ACHN (cell line): ENCODE data around the gene CDH13.

Experiments
- DNase-seq: peaks from one replicate; pipeline ENCODE4 v3.0.0-alpha.2; 2015
- in situ Hi-C: cut with HindIII; loops from 2 replicates; pipeline ENCODE4 v1.10.0; 2017; ENCODE audit warnings: low sequenced_read_pairs, low pct_ligation_motif_present, low pct_unique_long_range_greater_than_20kb

Gene CDH13

DNA sequence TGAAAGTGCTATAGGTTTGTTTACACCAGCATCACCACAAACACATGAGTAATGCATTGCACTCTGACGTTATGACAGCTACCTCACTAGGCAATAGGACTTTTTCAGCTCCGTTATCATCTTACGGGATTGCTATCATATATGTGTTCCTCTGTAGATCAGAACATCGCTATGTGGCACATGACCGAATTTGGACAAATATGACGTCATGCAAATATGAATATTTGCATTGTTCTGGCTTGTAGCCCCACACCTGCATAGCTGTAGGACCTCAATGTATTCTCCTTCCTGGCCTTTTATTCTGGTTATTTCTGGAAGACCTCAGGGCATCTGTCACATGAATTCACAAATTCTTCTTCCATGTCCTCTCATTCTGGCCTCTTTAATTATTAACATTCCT, 393.2 kb downstream of the CDH13 start:
- in situ Hi-C loops: no loop called here

DNA sequence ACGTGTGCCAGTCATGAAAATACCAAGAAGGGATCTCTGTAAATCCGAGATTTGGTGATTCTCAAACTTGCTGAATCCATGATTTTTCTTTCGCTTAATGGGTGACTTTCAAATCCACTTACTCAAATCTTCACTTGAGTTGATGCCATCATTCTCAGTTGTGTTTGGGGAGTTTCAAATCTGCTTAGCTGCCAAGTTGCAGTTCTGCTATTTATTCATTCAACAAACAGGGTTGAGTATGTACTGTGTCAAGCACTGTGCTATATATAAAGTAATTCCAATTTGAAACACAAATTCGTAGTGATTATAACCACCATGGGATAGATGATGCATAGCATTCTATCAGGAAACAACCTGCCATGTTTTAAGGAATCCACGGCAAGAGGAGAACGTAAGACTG, 394.3 kb downstream of the CDH13 start:
- no peak for DNase-seq
- in situ Hi-C loops: no loop called here

More for the DNA sequence above, 393.2 kb downstream of the CDH13 start:
- no peak for DNase-seq

DNA sequence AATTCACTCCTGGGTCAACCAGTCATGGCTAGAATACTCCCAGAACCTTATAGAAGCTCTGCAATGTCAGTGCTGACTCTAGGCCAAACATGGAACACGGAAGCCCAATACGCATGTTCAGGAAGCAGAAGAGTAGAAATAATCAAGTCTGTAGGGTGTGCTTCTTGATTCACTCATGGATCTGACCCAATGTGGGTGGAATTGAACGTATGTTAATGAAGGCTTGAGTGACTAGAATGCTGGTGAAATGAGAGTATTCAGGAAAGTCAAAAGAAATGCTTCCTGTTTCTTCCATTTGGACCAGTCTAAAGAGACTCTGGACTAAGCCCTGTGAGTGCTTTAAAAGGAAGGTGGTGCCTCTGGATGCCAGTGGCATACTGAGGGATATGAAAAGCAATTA, 395.0 kb downstream of the CDH13 start:
- DNase-seq: no peak
- in situ Hi-C loops: no loop called here

DNA sequence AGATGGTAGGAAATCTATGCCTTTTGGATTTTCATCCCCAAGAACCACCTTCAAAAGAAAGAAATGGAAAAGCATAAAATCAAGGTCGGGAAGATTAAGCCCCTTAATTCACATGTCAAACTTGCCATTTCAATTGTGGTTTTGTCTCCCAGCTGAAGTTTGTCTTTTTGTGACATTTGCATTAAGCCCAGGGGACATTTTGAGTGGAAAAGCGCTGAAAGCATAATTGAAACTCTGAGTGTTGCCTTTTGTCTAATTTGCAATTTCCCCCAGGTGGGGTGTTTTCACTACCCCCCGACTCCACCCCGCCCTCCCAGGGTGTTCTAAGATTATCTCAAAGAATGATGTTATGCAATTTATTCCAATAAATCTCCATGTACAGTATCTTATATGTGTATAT, 396.2 kb downstream of the CDH13 start:
- no peak for DNase-seq
- in situ Hi-C loops: no loop called here

DNA sequence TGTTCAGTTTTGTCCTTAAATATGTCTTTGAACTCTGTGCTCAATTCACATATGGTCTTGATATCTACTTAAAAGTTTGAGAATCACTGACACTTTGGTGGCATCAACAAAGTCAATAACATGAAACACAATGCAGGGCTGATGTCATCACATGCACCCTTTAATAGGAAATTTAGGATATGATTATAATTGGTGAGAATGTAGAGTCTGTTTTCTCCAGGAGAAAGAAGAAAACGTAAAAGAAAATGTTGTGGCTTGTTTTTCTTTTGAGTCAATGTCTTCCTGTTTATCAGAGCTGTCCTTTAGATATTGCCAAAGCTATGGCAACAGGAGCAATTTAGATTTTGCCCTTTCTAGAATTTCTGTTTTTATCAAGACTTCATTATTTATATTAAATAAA, 396.9 kb downstream of the CDH13 start:
- in situ Hi-C loops: no loop called here
- DNase-seq: no peak

DNA sequence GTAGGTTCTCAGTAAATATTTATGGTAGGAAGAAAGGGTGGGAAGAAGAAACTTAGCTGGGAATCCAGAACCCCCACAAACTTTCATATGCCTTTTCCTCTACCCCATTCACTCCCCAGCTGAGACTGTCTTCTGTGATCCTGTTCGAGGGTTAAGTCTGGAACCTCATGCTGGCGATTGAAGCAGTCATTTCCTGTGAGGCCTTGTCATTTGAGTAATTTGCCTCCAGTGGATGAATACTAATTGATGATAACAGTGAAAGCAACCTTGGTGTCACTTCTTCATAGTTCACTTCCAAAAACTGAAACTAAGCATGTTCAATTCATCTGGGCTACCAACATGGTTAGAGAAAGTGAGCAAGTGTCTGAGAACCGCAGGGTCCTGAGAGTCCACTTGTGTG, 401.2 kb downstream of the CDH13 start:
- no peak for DNase-seq
- in situ Hi-C loops: no loop called here

DNA sequence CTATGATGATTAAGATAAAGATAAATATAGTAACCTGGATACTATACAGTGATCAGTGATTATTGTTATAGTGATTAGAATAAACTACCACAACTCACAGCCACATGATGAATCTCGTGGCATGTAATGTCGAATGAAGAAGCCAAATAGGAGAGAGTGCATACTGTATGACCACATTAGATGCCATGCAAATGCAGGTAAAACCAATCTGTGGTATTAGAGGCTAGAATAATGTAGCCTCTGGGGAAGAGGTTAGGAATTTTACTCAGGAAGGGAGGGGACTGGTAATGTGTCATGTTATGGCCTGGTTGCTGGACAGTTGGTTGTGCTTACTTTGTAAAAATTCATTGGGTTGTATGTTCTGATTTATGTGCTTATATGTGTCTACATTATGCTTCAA, 402.7 kb downstream of the CDH13 start:
- in situ Hi-C loops: no loop called here

DNA sequence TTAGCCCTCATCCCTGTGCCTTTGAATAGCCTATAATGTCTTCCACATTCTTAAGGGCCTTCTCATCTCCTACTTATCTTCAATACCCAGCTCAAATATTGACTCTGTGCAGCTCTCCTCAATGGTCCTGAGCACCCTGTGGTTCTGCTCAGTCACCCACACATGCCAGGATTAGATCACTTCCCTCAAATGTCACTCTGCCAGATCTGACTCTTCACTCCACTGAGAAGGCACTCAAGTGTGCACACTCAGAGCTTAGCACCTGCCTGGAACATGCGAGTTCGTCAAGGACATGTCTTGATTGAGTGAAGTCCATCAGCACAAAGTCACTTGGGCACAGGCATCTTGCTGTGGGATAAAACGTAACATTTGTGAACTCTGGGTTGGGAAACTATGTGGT, 404.8 kb downstream of the CDH13 start:
- DNase-seq: peak; percentile 63
- in situ Hi-C loops: no loop called here

More for the DNA sequence above, 402.7 kb downstream of the CDH13 start:
- no peak for DNase-seq

DNA sequence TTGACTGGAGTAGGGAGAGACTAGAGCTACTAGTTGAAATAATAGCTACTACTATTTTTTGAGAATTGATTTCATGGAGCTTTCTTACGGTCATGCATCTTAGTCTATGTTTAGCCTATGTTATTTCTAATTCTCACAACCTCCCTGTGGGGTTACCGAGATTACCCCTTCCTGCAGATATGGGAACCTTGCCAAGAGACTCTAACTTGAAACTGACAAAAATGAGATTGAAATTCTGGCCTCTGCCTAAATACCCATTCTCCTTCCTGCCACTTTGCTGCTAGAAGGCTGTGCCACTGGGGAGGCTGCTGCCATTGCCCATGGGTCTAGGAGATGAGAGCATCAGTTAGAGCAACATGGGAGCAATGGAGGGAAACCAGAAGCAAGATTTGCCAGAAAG, 410.3 kb downstream of the CDH13 start:
- in situ Hi-C loops: no loop called here
- DNase-seq: no peak

DNA sequence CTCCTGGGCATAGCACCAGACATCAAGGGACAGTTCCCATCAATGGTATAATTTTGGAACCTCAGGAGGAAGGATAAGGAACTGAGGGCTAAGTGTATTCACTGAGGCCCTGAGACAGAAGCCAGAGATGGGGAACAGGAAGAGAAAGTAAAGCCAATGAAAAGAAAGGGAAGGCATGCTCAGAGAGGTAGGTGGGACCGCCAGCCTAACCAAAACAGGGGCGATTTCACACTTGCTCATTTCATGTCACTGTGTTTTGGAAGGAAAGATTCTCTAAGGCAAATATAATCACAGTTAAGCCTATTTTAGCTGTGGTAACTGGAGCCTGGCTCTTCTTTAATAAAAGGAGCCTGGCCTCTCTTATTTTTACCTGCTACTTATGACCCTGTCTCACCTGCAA, 411.1 kb downstream of the CDH13 start:
- in situ Hi-C loops: no loop called here
- no peak for DNase-seq

DNA sequence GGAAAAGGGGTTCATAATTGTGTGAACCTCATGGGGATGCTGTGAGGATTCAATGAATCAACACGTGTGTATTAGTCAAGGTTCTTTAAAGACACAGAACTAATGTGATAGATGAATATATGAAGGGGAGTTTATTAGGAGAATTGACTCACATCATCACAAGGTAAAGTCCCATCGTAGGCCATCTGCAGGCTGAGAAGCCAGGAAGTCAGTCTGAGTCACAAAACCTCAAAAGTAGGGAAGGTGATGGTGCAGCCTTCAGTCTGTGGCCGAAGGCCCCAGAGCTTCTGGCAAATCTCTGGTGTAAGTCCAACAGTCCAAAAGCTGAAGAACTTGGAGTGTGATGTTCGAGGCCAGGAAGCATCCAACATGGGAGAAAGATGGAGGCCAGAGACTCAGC, 413.4 kb downstream of the CDH13 start:
- in situ Hi-C loops: no loop called here
- peak; percentile 19 for DNase-seq

DNA sequence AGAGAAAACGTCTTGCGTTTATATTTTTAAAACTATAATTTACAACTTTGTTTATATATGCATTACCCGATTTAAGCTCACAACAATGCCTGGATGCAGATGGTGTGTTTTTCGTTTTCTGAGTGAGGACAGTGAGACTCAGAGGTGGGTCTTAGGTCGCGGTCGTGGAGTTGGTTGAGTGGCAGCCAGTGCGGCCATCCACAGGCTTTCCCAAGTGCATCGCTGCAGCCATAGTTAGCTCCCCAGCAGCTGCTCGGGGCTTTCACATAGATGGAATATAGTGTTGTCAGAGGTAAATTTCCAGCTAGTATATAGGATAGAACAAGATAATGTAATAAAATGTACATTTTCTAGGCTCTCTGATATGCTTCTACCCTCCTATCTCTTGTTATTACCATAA, 417.8 kb downstream of the CDH13 start:
- no peak for DNase-seq
- in situ Hi-C loops: no loop called here

DNA sequence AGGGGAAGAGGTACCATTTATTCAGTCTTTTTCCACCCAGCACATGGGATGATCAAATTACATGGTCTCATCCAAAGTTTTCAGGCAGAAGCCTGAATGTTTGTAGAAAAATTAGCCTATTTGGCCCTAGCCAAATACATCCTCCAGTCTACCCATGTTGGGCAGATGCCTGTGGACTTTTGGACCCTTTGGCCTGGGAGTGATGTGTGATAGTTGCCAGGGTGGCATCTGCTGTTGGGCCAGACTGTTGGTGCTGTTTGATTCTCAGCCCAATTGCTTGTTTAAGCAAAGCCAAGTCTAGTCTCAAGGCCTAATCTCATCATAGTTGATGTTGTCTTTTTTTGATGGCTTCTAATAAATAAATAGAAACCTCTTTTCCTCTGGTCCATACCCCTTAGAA, 419.0 kb downstream of the CDH13 start:
- in situ Hi-C loops: no loop called here
- no peak for DNase-seq

DNA sequence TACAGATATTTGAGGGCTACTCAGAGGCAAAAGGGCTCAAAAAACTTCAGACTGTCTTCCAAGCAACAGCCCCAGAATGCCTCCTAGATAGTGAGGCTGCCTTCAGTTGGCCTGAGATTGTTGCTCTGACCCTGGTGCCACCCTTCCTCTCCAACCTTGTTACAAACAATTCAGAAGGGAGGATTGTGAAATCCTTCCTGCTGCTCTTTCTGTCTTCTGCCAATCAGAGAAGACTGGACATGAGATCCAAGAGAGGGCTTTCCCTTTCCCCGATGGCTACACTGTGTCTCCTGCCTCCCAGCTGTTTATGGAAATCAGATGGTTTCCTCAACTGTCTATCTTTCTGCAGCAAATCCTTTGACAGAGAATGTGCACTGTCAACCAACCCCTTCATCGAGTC, 419.9 kb downstream of the CDH13 start:
- DNase-seq: no peak
- in situ Hi-C loops: no loop called here

DNA sequence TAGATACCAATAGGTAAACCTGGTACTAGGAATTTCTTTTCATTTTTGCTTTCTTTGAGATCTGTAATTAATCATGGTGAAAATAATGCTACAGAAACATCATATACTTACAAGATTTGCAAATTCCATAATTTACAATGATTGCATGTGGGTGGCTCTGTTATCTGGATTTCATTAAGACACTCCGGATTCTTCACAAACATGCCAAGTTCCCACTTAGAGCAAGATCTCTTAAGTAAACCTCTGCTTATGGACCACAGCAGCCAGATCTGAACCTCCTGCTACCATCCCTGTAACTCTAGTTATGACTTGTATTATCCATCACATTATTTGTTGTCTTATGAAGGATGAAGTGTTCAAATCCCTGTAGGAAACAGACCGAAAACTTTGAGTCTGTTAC, 424.7 kb downstream of the CDH13 start:
- no peak for DNase-seq
- in situ Hi-C loops: no loop called here

DNA sequence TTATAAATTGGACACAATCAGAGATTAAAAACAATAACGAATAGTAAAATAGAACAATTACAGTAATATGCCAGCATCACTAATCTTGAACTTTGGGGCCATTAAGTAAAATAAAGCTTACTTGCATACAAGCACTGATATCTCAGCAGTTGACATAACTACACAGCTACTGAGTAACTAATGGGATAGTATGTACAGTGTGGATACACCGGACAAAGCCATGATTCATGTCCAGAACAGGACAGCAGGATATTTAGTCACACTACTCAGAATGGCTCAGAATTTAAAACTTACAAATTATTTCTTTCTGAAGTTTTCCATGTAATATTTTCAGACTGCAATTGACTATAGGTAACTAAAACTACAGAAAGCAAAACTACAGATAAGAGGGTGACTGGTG, 427.5 kb downstream of the CDH13 start:
- peak; percentile 20 for DNase-seq
- in situ Hi-C loops: no loop called here

DNA sequence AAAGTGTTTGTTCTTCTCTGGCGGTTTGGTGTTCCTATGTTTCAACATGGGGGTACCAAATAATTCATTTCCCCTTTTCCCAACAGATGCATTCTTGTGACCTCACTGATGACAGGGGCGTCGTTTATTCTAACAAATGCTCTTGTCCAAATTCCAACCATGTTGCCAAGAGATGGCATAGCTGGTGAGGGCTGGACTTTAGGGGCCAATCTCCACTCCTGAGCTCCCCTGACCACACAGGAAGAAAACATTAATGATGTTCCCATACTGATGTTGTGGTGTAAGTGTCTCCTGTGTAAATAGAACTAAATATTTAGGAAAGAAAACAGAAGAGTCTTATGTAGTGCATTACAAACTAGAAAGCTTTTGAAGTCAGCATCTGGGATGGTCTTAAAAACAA, 431.6 kb downstream of the CDH13 start:
- in situ Hi-C loops: no loop called here
- DNase-seq: no peak

DNA sequence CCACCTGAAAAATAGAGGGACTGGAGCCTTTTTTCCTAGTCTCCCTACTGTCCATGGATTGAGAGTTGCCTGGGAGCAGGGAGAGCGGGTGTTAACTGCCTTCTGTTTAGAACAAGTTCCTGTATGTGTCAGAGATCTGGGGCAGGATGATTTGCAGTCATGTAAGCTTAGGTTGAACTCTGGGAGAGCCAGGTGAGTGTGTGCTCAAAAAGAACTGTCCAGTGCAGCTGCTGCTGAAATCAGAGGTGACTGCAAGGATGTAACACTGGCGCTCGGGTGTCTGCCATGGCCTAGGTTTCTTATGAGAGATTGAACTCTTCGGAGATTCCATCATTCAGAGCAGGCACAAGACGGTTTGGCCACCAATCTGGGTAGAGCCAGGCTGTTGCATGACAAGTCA, 432.5 kb downstream of the CDH13 start:
- DNase-seq: no peak
- in situ Hi-C loops: no loop called here

DNA sequence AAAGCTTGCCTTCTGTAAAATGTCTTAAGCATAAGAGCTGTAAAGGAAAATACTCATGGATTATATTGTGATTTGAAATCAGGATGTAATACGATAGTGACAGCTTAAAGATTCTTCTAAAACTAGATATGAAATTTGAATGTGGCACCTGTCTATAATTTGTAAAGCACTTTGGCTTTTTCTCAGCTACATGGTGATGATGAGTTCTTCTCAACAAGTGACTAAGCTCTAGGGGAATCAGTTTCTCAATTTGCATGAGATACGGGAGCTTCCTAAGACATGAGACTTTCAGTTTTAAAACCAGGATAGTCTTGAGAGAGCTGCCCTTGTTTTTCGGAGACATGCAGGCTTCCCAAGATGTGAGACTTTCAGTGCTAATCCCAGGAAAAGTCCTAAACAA, 439.2 kb downstream of the CDH13 start:
- in situ Hi-C loops: no loop called here
- DNase-seq: no peak

DNA sequence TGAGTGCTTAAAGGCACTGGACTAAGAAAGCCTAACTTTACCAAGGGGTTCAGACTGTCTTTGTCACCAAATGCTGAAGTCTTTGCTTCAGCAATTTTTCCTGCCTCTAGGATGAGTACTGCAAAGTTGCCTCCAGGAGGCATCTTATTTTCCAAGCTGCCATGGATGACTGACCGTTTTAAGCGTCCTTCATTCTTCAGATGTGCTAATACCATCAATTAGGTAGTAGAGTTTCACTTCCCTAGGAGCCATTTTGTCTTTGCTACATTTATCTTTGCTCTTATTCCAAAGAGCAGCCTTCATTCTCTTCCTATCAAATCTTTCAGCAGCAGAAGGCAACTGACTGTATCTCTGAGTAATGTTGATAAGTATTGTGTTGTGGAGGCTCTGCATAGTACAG, 440.1 kb downstream of the CDH13 start:
- DNase-seq: no peak
- in situ Hi-C loops: no loop called here

DNA sequence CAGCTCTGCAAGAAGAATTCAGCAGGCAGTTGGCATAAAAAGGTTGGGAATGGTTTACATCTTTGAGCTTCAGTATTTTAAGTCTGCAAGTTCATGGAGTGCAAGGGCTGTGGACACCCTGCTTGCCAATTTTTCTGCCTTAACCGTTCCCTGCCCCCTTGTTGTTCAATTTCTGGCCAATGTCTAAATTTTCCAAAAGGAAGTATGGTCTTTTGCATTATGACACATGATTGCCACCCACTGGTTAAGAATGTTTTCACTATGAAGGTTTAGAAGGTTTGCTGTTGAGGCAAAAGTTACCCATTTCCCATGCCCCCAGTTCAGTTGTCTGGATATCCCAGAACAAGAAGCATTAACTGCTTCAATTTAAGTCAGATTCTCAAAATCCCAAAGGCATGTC, 441.9 kb downstream of the CDH13 start:
- in situ Hi-C loops: no loop called here
- peak; percentile 45 for DNase-seq
